Measurements from ENCODE around the gene MAN1A2.

Gene MAN1A2

GRCh38 chr1:117433943-117434342, 66.7 kb downstream of the MAN1A2 start:
- Histone ChIP-seq H3K4ac (ENCODE audit: low read depth, low read length) (no peak overlapping the region), H3K9ac (ENCODE audit: low read length) (no peak overlapping the region), H4K91ac (ENCODE audit: low read depth, low read length) (no peak overlapping the region), H3K79me1 (ENCODE audit: low read length) (no peaks in the 10 kb centered on the region), H3K27ac (ENCODE audit: low read depth, low read length) (no peak overlapping the region), H2AFZ (ENCODE audit: insufficient read depth, low read length, poor library complexity) (no peak overlapping the region), H3K36me3 (ENCODE audit: control insufficient read depth in 1 of 2, insufficient read depth in 2 of 2, low read length in 2 of 2) (no peaks in the 10 kb centered on the region), H4K12ac (ENCODE audit: low read depth, low read length) (no peak overlapping the region), H2BK120ac (ENCODE audit: insufficient read depth, low read length, poor library complexity) (no peak overlapping the region), H4K8ac (ENCODE audit: low read depth, low read length) (no peak overlapping the region), H2BK5ac (ENCODE audit: low read depth, low read length, poor library complexity) (no peak overlapping the region), H3K4me3 (ENCODE audit: low read depth, low read length) (no peak overlapping the region), H3K23ac (ENCODE audit: low read length) (no peak overlapping the region), H3K4me1 (ENCODE audit: control insufficient read depth in 1 of 2, insufficient read depth in 2 of 2, low read length in 2 of 2) (no peaks in the 10 kb centered on the region), H2AK5ac (ENCODE audit: low read length) (no peak overlapping the region), H3K79me2 (ENCODE audit: control insufficient read depth, insufficient read depth, low read length, poor library complexity) (no peaks in the 10 kb centered on the region), H3K14ac (ENCODE audit: low read length) (no peak overlapping the region), H2BK12ac (ENCODE audit: low read length) (no peak overlapping the region), H3K27me3 (ENCODE audit: insufficient read depth, low read length) (no peaks in the 10 kb centered on the region), H3K18ac (ENCODE audit: low read length) (no peak overlapping the region), H3K9me3 (ENCODE audit: insufficient read depth, low read depth, low read length) (no peaks in the 10 kb centered on the region), H3K4me2 (ENCODE audit: low read length) (no peak overlapping the region)
- no CpG with 5 or more reads among the region's 1 CpG for WGBS (ENCODE audit: extremely low coverage, insufficient coverage, insufficient read length)
- DNase-seq: no peak

- Histone ChIP-seq H3K4me1 (ENCODE audit: control insufficient read depth in 1 of 2, insufficient read depth in 2 of 2, low read length in 2 of 2) (no peaks in the 10 kb centered on the region), H2BK12ac (ENCODE audit: low read length) (no peak overlapping the region), H3K27ac (ENCODE audit: low read depth, low read length) (no peak overlapping the region), H3K14ac (ENCODE audit: low read length) (no peak overlapping the region), H2AK5ac (ENCODE audit: low read length) (no peak overlapping the region), H4K8ac (ENCODE audit: low read depth, low read length) (no peak overlapping the region), H4K12ac (ENCODE audit: low read depth, low read length) (no peak overlapping the region), H3K36me3 (ENCODE audit: control insufficient read depth in 1 of 2, insufficient read depth in 2 of 2, low read length in 2 of 2) (no peaks in the 10 kb centered on the region), H2AFZ (ENCODE audit: insufficient read depth, low read length, poor library complexity) (no peak overlapping the region), H3K4ac (ENCODE audit: low read depth, low read length) (no peak overlapping the region), H3K9me3 (ENCODE audit: insufficient read depth, low read depth, low read length) (no peaks in the 10 kb centered on the region), H3K79me1 (ENCODE audit: low read length) (no peaks in the 10 kb centered on the region), H3K18ac (ENCODE audit: low read length) (no peak overlapping the region), H2BK120ac (ENCODE audit: insufficient read depth, low read length, poor library complexity) (no peak overlapping the region), H2BK5ac (ENCODE audit: low read depth, low read length, poor library complexity) (no peak overlapping the region), H3K23ac (ENCODE audit: low read length) (no peak overlapping the region), H4K91ac (ENCODE audit: low read depth, low read length) (no peak overlapping the region), H3K27me3 (ENCODE audit: insufficient read depth, low read length) (no peaks in the 10 kb centered on the region), H3K9ac (ENCODE audit: low read length) (no peak overlapping the region), H3K4me2 (ENCODE audit: low read length) (no peak overlapping the region), H3K79me2 (ENCODE audit: control insufficient read depth, insufficient read depth, low read length, poor library complexity) (no peaks in the 10 kb centered on the region), H3K4me3 (ENCODE audit: low read depth, low read length) (no peak overlapping the region)
- DNase-seq: no peak
- no CpG with 5 or more reads among the region's 1 CpG for WGBS (ENCODE audit: extremely low coverage, insufficient coverage, insufficient read length)
These were observed 69.3 kb downstream of the MAN1A2 start for GRCh38 chr1:117436513-117436912.

GRCh38 chr1:117447661-117448060, 80.4 kb downstream of the MAN1A2 start:
- H3K14ac ChIP-seq (ENCODE audit: low read length): no peak overlapping the region
- H3K9me3 ChIP-seq (ENCODE audit: insufficient read depth, low read depth, low read length): peaks cover 3% of the 10 kb centered on the region
- DNase-seq: peak in 1 of 2 donors; percentile 49
- no peak overlapping the region for H2AFZ ChIP-seq (ENCODE audit: insufficient read depth, low read length, poor library complexity)
- H2AK5ac ChIP-seq (ENCODE audit: low read length): no peak overlapping the region
- no peak overlapping the region for H4K12ac ChIP-seq (ENCODE audit: low read depth, low read length)
- no peak overlapping the region for H4K91ac ChIP-seq (ENCODE audit: low read depth, low read length)
- H2BK5ac ChIP-seq (ENCODE audit: low read depth, low read length, poor library complexity): no peak overlapping the region
- no CpG with 5 or more reads among the region's 2 CpGs for WGBS (ENCODE audit: extremely low coverage, insufficient coverage, insufficient read length)
- no peak overlapping the region for H4K8ac ChIP-seq (ENCODE audit: low read depth, low read length)
- no peaks in the 10 kb centered on the region for H3K79me2 ChIP-seq (ENCODE audit: control insufficient read depth, insufficient read depth, low read length, poor library complexity)
- H3K4ac ChIP-seq (ENCODE audit: low read depth, low read length): no peak overlapping the region
- H3K79me1 ChIP-seq (ENCODE audit: low read length): no peaks in the 10 kb centered on the region
- H2BK120ac ChIP-seq (ENCODE audit: insufficient read depth, low read length, poor library complexity): no peak overlapping the region
- no peak overlapping the region for H2BK12ac ChIP-seq (ENCODE audit: low read length)
- no peak overlapping the region for H3K27ac ChIP-seq (ENCODE audit: low read depth, low read length)
- no peaks in the 10 kb centered on the region for H3K4me1 ChIP-seq (ENCODE audit: control insufficient read depth in 1 of 2, insufficient read depth in 2 of 2, low read length in 2 of 2)
- no peak overlapping the region for H3K23ac ChIP-seq (ENCODE audit: low read length)
- H3K9ac ChIP-seq (ENCODE audit: low read length): no peak overlapping the region
- no peak overlapping the region for H3K4me2 ChIP-seq (ENCODE audit: low read length)
- H3K27me3 ChIP-seq (ENCODE audit: insufficient read depth, low read length): no peaks in the 10 kb centered on the region
- no peak overlapping the region for H3K18ac ChIP-seq (ENCODE audit: low read length)
- H3K36me3 ChIP-seq (ENCODE audit: control insufficient read depth in 1 of 2, insufficient read depth in 2 of 2, low read length in 2 of 2): peaks cover 7 to 11% of the 10 kb centered on the region in 2 experiments
- H3K4me3 ChIP-seq (ENCODE audit: low read depth, low read length): no peak overlapping the region

GRCh38 chr1:117452216-117452615, 85.0 kb downstream of the MAN1A2 start:
- no peaks in the 10 kb centered on the region for H3K79me2 ChIP-seq (ENCODE audit: control insufficient read depth, insufficient read depth, low read length, poor library complexity)
- WGBS (ENCODE audit: extremely low coverage, insufficient coverage, insufficient read length): no CpG with 5 or more reads among the region's 3 CpGs
- no peaks in the 10 kb centered on the region for H3K27me3 ChIP-seq (ENCODE audit: insufficient read depth, low read length)
- no peak overlapping the region for H3K14ac ChIP-seq (ENCODE audit: low read length)
- no peak overlapping the region for H3K18ac ChIP-seq (ENCODE audit: low read length)
- no peak overlapping the region for H3K4me2 ChIP-seq (ENCODE audit: low read length)
- H2BK5ac ChIP-seq (ENCODE audit: low read depth, low read length, poor library complexity): no peak overlapping the region
- no peak overlapping the region for H2BK12ac ChIP-seq (ENCODE audit: low read length)
- no peak for DNase-seq
- no peaks in the 10 kb centered on the region for H3K79me1 ChIP-seq (ENCODE audit: low read length)
- no peak overlapping the region for H4K91ac ChIP-seq (ENCODE audit: low read depth, low read length)
- H3K9me3 ChIP-seq (ENCODE audit: insufficient read depth, low read depth, low read length): peaks cover 3% of the 10 kb centered on the region
- H2AFZ ChIP-seq (ENCODE audit: insufficient read depth, low read length, poor library complexity): no peak overlapping the region
- H3K23ac ChIP-seq (ENCODE audit: low read length): no peak overlapping the region
- H3K9ac ChIP-seq (ENCODE audit: low read length): no peak overlapping the region
- no peak overlapping the region for H4K12ac ChIP-seq (ENCODE audit: low read depth, low read length)
- H2BK120ac ChIP-seq (ENCODE audit: insufficient read depth, low read length, poor library complexity): no peak overlapping the region
- no peak overlapping the region for H3K4me3 ChIP-seq (ENCODE audit: low read depth, low read length)
- H4K8ac ChIP-seq (ENCODE audit: low read depth, low read length): no peak overlapping the region
- no peaks in the 10 kb centered on the region for H3K4me1 ChIP-seq (ENCODE audit: control insufficient read depth in 1 of 2, insufficient read depth in 2 of 2, low read length in 2 of 2)
- no peak overlapping the region for H3K4ac ChIP-seq (ENCODE audit: low read depth, low read length)
- H3K36me3 ChIP-seq (ENCODE audit: control insufficient read depth in 1 of 2, insufficient read depth in 2 of 2, low read length in 2 of 2): peaks cover 7 to 11% of the 10 kb centered on the region in 2 experiments
- no peak overlapping the region for H2AK5ac ChIP-seq (ENCODE audit: low read length)
- H3K27ac ChIP-seq (ENCODE audit: low read depth, low read length): no peak overlapping the region
